ENCODE data around the gene SHC3.

SHC3 gene

GRCh38 chr9:89051421-89052025 lies 127.1 kb downstream of the SHC3 start:
- no peak for TF ChIP-seq CTCF (IDR thresholded peaks at IDR 0.05; ENCODE audit: control insufficient read depth, insufficient read depth, low read depth, low read length, missing control alignments)
- H3K4me3 ChIP-seq (ENCODE audit: control insufficient read depth, low read depth, low read length), result no peak overlapping the region
- no peak for DNase-seq (ENCODE audit: low read depth)

DNA sequence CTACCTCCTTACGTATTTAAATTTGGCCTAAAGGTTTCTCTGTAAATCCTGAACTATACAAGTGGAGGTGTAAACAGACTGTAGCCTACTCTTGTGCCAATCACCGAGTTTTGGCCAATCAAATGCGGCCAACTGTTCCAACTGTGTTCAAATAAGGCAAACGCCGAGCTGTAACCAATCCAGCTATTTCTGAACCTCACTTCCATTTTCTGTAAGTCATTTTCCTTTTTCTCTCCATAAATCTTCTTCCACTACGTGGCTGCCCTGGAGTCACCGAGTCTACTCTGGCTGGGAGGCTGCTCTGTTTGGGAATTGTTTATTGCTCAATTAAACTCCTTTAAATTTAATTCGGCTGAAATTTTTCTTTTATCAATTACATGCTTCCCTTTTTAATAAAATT lies 129.0 kb downstream of the SHC3 start:
- DNase-seq (ENCODE audit: low read depth), result no peak
- TF ChIP-seq CTCF (IDR thresholded peaks at IDR 0.05; ENCODE audit: control insufficient read depth, insufficient read depth, low read depth, low read length, missing control alignments), result no peak
- H3K4me3 ChIP-seq (ENCODE audit: control insufficient read depth, low read depth, low read length), result no peak overlapping the region

DNA sequence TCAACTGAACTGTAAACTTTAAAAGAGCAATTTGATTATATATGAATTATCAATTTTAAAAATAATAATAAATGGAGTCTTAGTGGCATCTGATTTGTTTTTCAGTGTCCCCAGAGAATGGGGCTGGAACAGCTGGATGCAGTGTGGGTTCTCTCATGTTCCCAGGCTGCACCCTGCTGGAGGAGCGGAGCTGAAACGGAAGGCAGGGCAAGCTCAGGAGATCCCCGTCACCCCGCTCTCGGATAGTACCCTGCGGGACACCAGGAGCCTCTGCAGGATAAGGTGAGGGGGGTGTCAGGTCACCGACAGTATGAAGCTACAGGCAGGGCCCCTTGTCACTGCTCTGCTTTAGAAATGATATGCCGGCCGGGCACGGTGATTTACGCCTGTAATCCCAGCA lies 130.0 kb downstream of the SHC3 start:
- no peak for TF ChIP-seq CTCF (IDR thresholded peaks at IDR 0.05; ENCODE audit: control insufficient read depth, insufficient read depth, low read depth, low read length, missing control alignments)
- no peak for DNase-seq (ENCODE audit: low read depth)
- no peak overlapping the region for H3K4me3 ChIP-seq (ENCODE audit: control insufficient read depth, low read depth, low read length)

DNA sequence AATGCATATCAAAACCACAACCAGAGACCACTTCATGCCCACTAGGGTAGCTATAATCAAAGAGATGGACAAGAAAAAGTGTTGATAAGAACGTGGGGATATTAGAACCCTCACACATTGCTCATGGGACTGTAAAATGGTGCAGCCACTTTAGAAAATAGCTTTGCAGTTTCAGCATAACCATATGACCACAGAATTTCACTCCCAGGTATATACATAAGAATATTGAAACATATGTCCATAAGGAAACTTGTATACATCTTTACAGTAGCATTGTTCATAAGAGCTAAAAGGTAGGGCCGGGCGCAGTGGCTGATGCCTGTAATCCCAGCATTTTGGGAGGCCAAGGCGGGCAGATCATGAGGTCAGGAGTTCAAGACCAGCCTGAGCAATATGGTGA lies 131.0 kb downstream of the SHC3 start:
- H3K4me3 ChIP-seq (ENCODE audit: control insufficient read depth, low read depth, low read length), result no peak overlapping the region
- TF ChIP-seq CTCF (IDR thresholded peaks at IDR 0.05; ENCODE audit: control insufficient read depth, insufficient read depth, low read depth, low read length, missing control alignments), result no peak
- DNase-seq (ENCODE audit: low read depth), result no peak

- TF ChIP-seq CTCF (IDR thresholded peaks at IDR 0.05; ENCODE audit: control insufficient read depth, insufficient read depth, low read depth, low read length, missing control alignments), result no peak
- no peak overlapping the region for H3K4me3 ChIP-seq (ENCODE audit: control insufficient read depth, low read depth, low read length)
- no peak for DNase-seq (ENCODE audit: low read depth)
These were observed 131.8 kb downstream of the SHC3 start for GRCh38 chr9:89046832-89047231.

- no peak overlapping the region for H3K4me3 ChIP-seq (ENCODE audit: control insufficient read depth, low read depth, low read length)
- no peak for TF ChIP-seq CTCF (IDR thresholded peaks at IDR 0.05; ENCODE audit: control insufficient read depth, insufficient read depth, low read depth, low read length, missing control alignments)
- no peak for DNase-seq (ENCODE audit: low read depth)
These were observed 133.7 kb downstream of the SHC3 start for GRCh38 chr9:89044881-89045280.

DNA sequence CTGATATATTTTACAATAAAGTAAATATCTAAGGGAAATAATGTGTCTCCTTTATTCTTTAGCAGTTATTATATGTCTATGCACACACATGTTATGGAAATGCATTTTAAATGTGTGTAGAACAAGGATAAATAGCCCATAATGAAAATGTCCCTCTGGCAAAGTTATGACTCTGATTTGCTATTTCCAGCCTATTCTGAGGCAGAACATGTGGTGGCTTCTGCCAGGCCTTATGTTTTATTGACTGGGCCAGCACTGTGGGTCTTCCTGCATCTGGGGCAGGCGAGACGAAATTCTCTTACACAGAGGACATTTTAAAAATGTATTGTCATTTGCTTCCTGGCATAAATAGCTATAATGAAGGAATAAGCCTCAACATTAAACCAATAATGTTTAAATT lies 134.5 kb downstream of the SHC3 start:
- no peak for TF ChIP-seq CTCF (IDR thresholded peaks at IDR 0.05; ENCODE audit: control insufficient read depth, insufficient read depth, low read depth, low read length, missing control alignments)
- no peak overlapping the region for H3K4me3 ChIP-seq (ENCODE audit: control insufficient read depth, low read depth, low read length)
- DNase-seq (ENCODE audit: low read depth), result no peak

All from AG09309 (cell line).